Measurements from ENCODE around the gene SHC1.

SHC1 gene

GRCh38 chr1:154970631-154971340, at the start of gene SHC1:
TSS of gene SHC1 (minus strand) at chr1:154970747. CDS start at chr1:154970526, 221 bp downstream.
- ATAC-seq (no peak), DNase-seq (peak; percentile 57)

GRCh38 chr1:155019377-155020245, 49.1 kb upstream of the SHC1 start:
- no peak for DNase-seq
- ATAC-seq, result no peak

- ATAC-seq, result no peak
Measured at GRCh38 chr1:155018617-155019348, 48.2 kb upstream of the SHC1 start.

GRCh38 chr1:155017946-155018316, 47.4 kb upstream of the SHC1 start:
- ATAC-seq, result no peak
- no peak for DNase-seq

More at GRCh38 chr1:155018617-155019348, 48.2 kb upstream of the SHC1 start:
- DNase-seq, result no peak

- DNase-seq (peak; percentile 94), ATAC-seq (peak; percentile 93)
Measured at GRCh38 chr1:155017041-155017945, 46.7 kb upstream of the SHC1 start.

- no peak for ATAC-seq
- DNase-seq, result no peak
Measured at GRCh38 chr1:155016231-155016831, 45.8 kb upstream of the SHC1 start.

- DNase-seq, result no peak
- ATAC-seq, result no peak
Measured at GRCh38 chr1:155015527-155016230, 45.1 kb upstream of the SHC1 start.

- DNase-seq, result no peak
Measured at GRCh38 chr1:155014709-155015508, 44.4 kb upstream of the SHC1 start.

GRCh38 chr1:155013632-155014031, 43.1 kb upstream of the SHC1 start:
- no peak for DNase-seq

More at GRCh38 chr1:155014709-155015508, 44.4 kb upstream of the SHC1 start:
- no peak for ATAC-seq

GRCh38 chr1:155012776-155013602, 42.4 kb upstream of the SHC1 start:
- ATAC-seq, result no peak
- DNase-seq, result no peak

More at GRCh38 chr1:155013632-155014031, 43.1 kb upstream of the SHC1 start:
- no peak for ATAC-seq

GRCh38 chr1:155012026-155012546, 41.5 kb upstream of the SHC1 start:
- DNase-seq, result no peak
- no peak for ATAC-seq

GRCh38 chr1:155011437-155012025, 41.0 kb upstream of the SHC1 start:
- DNase-seq (no peak), ATAC-seq (no peak)

- no peak for ATAC-seq
Measured at GRCh38 chr1:155011004-155011416, 40.5 kb upstream of the SHC1 start.

GRCh38 chr1:155010211-155010918, 39.8 kb upstream of the SHC1 start:
- no peak for DNase-seq
- ATAC-seq, result no peak

More at GRCh38 chr1:155011004-155011416, 40.5 kb upstream of the SHC1 start:
- no peak for DNase-seq

GRCh38 chr1:155009742-155010141, 39.2 kb upstream of the SHC1 start:
- no peak for ATAC-seq
- no peak for DNase-seq

- ATAC-seq, result no peak
- DNase-seq, result no peak
Measured at GRCh38 chr1:155009221-155009711, 38.7 kb upstream of the SHC1 start.
